ENCODE results near the gene PLA2G4D.

Gene PLA2G4D, protein sequence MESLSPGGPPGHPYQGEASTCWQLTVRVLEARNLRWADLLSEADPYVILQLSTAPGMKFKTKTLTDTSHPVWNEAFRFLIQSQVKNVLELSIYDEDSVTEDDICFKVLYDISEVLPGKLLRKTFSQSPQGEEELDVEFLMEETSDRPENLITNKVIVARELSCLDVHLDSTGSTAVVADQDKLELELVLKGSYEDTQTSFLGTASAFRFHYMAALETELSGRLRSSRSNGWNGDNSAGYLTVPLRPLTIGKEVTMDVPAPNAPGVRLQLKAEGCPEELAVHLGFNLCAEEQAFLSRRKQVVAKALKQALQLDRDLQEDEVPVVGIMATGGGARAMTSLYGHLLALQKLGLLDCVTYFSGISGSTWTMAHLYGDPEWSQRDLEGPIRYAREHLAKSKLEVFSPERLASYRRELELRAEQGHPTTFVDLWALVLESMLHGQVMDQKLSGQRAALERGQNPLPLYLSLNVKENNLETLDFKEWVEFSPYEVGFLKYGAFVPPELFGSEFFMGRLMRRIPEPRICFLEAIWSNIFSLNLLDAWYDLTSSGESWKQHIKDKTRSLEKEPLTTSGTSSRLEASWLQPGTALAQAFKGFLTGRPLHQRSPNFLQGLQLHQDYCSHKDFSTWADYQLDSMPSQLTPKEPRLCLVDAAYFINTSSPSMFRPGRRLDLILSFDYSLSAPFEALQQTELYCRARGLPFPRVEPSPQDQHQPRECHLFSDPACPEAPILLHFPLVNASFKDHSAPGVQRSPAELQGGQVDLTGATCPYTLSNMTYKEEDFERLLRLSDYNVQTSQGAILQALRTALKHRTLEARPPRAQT

DNA sequence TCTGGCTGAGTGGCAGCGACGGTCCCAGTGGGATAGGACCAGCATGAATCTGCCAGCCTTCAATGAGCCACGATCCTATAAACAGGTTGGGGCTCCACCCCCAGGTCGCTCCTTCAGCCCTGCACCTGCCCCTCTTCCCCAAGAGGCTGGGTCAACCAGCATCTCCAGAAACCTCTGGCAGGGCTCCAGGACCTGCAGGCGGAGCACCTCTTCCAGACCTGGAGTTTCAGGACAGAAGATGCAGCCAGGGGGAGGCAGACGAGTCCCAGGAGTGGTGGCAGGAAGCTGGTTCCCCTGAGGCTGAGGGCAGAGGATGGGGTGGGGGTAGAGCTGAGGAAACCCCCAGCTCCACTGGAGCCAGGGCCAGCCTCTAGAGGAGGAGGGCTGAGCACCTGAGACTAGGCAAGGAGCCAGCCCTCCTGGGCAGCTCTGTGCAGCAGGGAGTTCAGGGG is at the start of gene PLA2G4D:
PLA2G4D (minus strand) TSS at position 51 of the 452 bp plus-strand sequence. CDS start 103 bp downstream, outside the sequence.
- Mint-ChIP-seq H3K4me3 (no peak within 1 kb of the TSS), H3K4me1 (ENCODE audit: low read depth) (no peaks in the 10 kb centered on the region), H3K9me3 (no peaks in the 10 kb centered on the region), H3K27ac (no peak within 1 kb of the TSS), H3K36me3 (ENCODE audit: low read depth) (no peaks in the 10 kb centered on the region), H3K27me3 (no peaks in the 10 kb centered on the region)

DNA sequence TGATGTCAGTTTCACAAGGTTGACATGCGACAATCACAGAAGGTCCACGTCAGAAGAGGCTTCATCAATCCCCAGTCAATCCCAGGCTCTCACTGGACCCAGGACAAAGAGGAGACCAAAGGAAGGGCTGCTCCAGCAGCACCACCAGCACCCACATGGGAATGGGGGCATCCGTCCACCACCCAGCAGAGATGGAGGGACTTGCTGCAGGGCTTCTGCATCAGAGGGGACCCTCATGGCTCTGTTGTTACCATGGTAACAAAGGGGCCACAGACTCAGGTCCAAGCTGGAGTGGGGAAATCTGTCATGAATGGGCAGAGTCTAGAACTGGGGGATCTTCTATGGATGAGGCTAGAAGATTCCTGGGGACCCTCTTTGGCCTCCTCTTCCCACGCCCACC is 49.0 kb upstream of the PLA2G4D start:
- no peak overlapping the region for H3K27ac Mint-ChIP-seq
- no peaks in the 10 kb centered on the region for H3K36me3 Mint-ChIP-seq (ENCODE audit: low read depth)
- no peaks in the 10 kb centered on the region for H3K27me3 Mint-ChIP-seq
- no peaks in the 10 kb centered on the region for H3K4me1 Mint-ChIP-seq (ENCODE audit: low read depth)
- H3K9me3 Mint-ChIP-seq = no peaks in the 10 kb centered on the region
- no peak overlapping the region for H3K4me3 Mint-ChIP-seq

DNA sequence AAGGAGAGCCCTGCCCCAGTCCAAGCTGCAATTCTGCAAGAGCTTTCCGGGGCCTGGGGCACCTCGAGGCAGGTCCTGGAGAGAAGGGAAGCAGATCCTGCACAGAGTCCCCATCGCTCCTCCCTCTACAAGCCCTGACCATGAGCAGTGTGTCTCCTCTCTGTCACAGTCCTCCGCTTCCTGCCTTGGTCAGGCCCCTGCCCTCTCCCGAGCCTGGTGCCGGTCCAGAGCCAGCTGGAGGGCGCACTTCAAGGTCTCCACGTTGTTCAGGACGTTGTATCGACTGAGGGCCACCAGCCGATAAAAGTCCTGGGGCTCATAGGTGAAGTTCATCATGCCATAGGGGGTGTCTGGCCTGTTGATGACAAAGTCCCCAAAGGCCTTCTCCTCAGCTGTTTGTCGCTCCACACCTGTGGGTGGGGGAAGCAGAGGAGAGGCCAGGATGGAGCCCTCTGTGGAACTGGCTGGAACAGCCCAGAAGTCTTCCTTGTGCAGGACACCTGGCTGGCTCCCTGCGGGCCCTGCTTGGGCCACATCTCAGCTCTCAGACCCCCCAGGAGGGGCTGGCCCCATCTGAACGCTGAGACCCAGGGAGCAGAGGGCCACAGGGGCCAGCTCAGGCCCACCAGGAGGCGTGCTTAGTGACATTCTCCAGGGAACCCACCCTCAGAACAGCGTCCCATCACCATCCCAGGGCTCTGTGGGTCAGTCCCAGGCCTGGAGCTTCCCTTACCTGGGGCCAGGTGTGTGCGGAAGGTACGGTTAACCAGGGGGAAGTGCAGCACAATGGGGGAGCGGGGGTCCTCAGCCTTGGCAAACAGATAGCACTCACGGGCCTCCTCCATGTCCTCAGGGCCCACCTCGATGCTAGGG is 47.7 kb upstream of the PLA2G4D start:
- no peaks in the 10 kb centered on the region for H3K4me1 Mint-ChIP-seq (ENCODE audit: low read depth)
- no peak overlapping the region for H3K4me3 Mint-ChIP-seq
- no peaks in the 10 kb centered on the region for H3K9me3 Mint-ChIP-seq
- no peaks in the 10 kb centered on the region for H3K36me3 Mint-ChIP-seq (ENCODE audit: low read depth)
- H3K27me3 Mint-ChIP-seq = no peaks in the 10 kb centered on the region
- H3K27ac Mint-ChIP-seq = no peak overlapping the region

DNA sequence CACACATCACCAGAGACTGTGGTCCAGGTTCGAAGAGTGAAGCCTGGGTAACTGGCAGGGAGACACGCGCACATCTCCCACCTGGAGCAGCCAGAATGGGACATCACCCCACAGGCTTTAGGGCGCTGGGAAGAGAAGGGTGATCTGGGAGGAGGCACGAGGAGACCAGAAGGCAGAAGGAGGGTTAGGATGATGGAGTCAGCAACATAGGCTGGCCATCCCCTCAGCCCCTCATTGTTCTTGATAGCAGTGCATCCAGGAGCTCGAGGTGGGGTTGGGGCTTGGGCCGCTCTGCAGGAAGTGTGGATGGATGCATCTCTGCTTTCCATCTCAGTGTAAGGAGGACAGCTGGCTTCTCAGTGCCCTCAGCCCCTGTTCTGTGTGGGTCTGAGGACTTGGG is 46.9 kb upstream of the PLA2G4D start:
- H3K27ac Mint-ChIP-seq = no peak overlapping the region
- no peaks in the 10 kb centered on the region for H3K4me1 Mint-ChIP-seq (ENCODE audit: low read depth)
- no peaks in the 10 kb centered on the region for H3K9me3 Mint-ChIP-seq
- no peaks in the 10 kb centered on the region for H3K36me3 Mint-ChIP-seq (ENCODE audit: low read depth)
- no peaks in the 10 kb centered on the region for H3K27me3 Mint-ChIP-seq
- no peak overlapping the region for H3K4me3 Mint-ChIP-seq

DNA sequence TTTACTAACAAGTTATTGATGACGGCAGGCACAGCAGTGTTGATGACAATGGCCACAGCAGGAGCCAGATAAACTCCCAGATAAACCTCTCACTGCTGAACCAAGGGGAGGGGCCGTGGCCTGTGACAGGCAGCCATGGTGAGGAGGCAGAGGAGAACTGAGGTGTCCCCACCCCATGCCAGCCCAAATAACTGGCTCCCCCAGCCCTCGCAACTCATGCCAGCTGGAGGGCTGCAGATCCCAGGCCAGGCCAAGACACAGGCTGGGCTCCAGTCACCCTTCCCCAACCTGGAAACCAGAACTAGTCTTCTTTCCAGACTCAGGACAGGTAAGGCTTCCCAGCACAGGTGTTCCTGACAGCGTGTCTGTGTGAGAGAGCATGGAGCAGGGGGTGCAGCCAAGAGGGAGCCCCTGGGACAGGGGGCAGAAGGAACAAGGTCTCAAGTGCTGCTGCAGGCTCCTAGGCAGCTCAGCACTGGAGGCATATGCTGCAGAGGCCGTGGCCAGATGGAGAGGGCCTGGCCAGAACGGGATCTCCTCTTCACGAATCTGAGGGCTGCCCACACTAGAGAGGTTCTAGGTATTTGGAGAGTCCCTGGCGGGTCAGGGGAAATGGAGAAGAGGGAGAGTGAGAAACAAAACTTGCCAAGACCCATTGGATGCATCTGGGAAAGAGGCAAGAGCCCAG is 46.2 kb upstream of the PLA2G4D start:
- no peak overlapping the region for H3K4me3 Mint-ChIP-seq
- no peak overlapping the region for H3K27ac Mint-ChIP-seq
- no peaks in the 10 kb centered on the region for H3K36me3 Mint-ChIP-seq (ENCODE audit: low read depth)
- no peaks in the 10 kb centered on the region for H3K4me1 Mint-ChIP-seq (ENCODE audit: low read depth)
- H3K27me3 Mint-ChIP-seq = no peaks in the 10 kb centered on the region
- no peaks in the 10 kb centered on the region for H3K9me3 Mint-ChIP-seq

DNA sequence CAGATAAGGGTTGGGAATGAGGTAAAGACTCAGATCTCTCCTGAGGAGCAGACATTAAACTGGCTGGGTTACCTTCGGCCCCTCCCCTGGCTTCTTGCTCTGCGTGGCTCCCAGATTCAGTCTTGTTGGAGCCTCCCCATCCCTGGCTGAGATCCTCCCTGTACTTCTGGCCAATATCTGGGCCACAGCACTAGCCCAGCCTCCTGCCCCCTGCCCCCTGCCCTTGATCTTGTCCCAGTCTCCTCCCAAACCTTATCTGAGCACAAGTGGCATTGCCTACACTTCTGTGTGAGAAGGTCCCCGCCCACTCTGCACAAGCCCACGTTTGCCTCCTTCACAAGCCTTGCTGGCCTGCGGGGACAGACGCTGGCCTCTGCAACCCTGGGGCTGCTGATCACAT is 45.2 kb upstream of the PLA2G4D start:
- no peaks in the 10 kb centered on the region for H3K36me3 Mint-ChIP-seq (ENCODE audit: low read depth)

DNA sequence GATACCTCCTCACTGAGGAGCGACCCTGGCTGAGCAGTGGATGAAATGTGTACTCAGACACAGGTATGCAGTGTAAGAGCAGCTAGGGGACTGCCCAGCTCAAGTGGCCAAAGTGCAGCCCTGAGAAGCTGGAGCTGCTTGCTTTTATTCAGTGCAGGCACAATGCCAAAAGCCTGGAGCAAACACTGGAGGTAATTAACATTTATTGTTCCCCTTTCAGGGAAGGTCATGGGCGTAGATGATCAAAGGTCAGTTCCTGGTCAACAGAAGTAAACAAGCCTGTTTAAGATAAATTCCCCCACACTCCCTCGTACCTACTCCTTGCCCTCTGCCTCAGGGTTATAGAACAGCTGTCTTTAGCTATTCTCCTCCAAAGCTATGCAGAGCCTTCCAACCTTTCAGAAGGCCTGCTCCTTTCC is 44.6 kb upstream of the PLA2G4D start:
- H3K27ac Mint-ChIP-seq = no peak overlapping the region
- no peak overlapping the region for H3K4me3 Mint-ChIP-seq

More for the DNA sequence above, 45.2 kb upstream of the PLA2G4D start:
- Mint-ChIP-seq H3K27me3 (no peaks in the 10 kb centered on the region), H3K4me1 (ENCODE audit: low read depth) (no peaks in the 10 kb centered on the region), H3K27ac (no peak overlapping the region), H3K9me3 (no peaks in the 10 kb centered on the region), H3K4me3 (no peak overlapping the region)

DNA sequence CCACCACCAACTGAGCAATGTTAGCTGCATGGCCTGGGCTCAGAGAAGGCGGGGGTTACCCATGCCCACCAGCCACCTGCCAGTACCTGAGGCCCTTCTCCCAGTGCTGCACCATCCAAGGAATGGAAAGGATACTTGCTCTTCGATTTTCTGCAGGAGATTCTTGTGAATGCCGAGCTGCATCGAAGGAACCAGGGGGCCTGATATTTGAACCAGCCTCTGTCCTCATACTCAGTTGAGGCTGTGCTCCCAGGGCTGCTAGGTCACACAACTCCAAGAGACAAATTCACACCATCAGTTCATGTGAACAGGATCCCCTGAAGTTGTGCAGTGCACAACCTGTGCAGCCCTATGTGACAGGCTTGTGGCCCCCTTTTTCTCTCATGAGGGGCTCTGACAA is 44.0 kb upstream of the PLA2G4D start:
- Mint-ChIP-seq H3K4me3 (no peak overlapping the region), H3K9me3 (no peaks in the 10 kb centered on the region), H3K27ac (no peak overlapping the region), H3K36me3 (ENCODE audit: low read depth) (no peaks in the 10 kb centered on the region), H3K4me1 (ENCODE audit: low read depth) (no peaks in the 10 kb centered on the region), H3K27me3 (peaks cover under 1% of the 10 kb centered on the region)

More for the DNA sequence above, 44.6 kb upstream of the PLA2G4D start:
- Mint-ChIP-seq H3K9me3 (no peaks in the 10 kb centered on the region), H3K36me3 (ENCODE audit: low read depth) (no peaks in the 10 kb centered on the region), H3K4me1 (ENCODE audit: low read depth) (no peaks in the 10 kb centered on the region), H3K27me3 (no peaks in the 10 kb centered on the region)

DNA sequence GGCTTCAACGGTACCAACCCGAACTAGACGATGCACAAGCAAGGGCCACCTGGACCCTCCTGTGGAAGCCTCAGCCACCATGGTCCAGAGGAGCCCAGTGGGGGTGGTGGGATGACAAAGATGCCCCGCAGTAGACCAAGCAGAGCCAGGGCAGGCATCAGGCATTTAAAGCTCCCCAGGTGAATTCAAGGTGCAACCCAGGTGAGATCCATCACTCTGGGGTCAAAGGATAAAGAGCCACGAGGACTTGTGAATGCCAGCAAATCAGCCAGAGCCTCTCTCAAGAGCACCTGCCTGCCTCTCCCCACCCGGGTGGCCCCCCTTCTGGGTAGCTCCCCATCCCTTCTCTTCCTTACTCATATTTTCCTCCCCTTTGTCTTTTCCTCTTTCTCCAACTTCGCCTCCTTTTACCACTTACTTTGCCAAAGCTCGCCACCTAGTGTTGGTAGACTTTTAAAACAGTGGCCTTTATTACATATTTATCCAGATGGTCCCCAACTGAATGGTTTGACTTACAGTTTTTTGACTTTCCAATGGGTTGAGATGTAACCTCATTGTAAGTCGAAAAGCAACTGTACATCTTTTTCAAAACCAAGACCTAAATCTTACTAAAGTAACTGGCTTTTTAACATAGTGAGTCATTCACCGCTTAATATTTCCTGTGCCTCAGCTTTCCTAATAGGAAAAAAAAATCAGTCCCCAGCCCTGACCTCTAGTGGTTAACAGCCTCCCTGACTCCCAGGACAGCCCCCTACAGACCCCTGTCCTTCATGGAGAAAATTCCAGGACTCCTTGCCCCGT is 43.3 kb upstream of the PLA2G4D start:
- Mint-ChIP-seq H3K4me3 (no peak overlapping the region), H3K27ac (no peak overlapping the region), H3K36me3 (ENCODE audit: low read depth) (no peaks in the 10 kb centered on the region), H3K4me1 (ENCODE audit: low read depth) (no peaks in the 10 kb centered on the region), H3K9me3 (no peaks in the 10 kb centered on the region), H3K27me3 (peaks cover 3% of the 10 kb centered on the region)

DNA sequence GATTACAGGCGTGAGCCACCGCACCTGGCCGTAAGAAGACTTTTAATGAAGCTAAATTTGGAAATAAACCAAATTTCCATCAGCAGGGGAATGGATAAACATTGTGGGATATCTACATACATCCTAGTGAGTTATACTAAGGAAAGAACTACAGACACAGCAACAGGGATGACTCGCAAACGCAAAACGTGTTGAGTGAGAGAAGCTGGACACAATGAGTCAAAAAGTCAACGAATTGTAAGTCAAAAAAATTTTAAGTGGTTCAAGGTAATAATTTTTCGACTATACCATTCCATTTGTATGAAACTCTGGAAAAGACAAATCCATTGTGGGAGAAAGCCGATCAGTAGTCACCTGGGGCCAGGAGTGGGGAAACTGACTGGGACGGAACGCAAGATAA is 42.2 kb upstream of the PLA2G4D start:
- no peaks in the 10 kb centered on the region for H3K36me3 Mint-ChIP-seq (ENCODE audit: low read depth)

DNA sequence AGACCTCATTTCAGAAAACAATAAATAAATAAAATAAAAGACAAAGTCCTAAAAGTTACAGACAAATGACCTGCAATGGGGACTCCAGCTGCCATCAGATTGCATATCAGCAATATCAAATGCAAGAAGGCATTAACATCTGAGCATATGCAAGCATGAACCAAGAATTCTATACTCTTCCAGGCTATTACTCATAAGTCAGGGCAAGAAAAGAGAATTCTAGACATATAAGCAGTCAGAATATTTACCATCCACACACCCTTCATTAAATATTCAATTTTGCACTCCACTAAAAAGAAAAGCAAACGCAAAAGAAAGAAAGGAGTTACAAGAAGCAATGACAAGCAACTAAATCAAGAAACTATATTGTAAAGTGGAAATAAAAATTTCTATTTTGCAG is 41.0 kb upstream of the PLA2G4D start:
- peaks cover 3% of the 10 kb centered on the region for H3K27me3 Mint-ChIP-seq
- H3K4me3 Mint-ChIP-seq = no peak overlapping the region
- no peaks in the 10 kb centered on the region for H3K36me3 Mint-ChIP-seq (ENCODE audit: low read depth)
- no peaks in the 10 kb centered on the region for H3K9me3 Mint-ChIP-seq
- no peak overlapping the region for H3K27ac Mint-ChIP-seq
- H3K4me1 Mint-ChIP-seq (ENCODE audit: low read depth) = no peaks in the 10 kb centered on the region

More for the DNA sequence above, 42.2 kb upstream of the PLA2G4D start:
- Mint-ChIP-seq H3K9me3 (no peaks in the 10 kb centered on the region), H3K4me3 (no peak overlapping the region), H3K4me1 (ENCODE audit: low read depth) (no peaks in the 10 kb centered on the region), H3K27me3 (peaks cover 3% of the 10 kb centered on the region), H3K27ac (no peak overlapping the region)

DNA sequence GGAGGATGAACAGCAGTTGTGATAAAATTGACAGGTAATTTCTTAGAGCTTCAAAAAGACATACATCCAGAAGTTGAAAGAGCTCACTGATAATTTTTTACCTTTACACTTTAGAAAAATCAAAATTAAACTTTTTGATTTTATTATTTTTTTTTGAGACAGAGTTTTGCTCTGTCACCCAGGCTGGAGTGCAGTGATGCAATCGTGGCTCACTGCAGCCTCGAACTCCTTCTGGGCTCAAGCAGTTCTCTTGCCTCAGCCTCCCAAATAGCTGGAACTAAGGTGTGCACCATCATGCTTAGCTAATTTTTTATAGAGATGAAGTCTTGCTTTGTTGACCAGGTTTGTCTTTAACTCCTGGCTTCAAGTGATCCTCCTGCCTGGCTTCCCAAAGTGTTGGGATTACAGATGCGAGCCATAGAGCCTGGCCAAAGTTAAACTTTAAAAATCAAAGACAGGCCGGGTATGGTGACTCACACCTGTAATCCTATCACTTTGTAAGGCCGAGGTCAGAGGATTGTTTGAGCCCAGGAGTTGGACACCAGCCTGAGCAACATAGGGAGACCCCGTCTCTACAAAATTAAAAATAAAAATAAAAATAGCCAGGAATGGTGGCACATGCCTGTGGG is 40.4 kb upstream of the PLA2G4D start:
- Mint-ChIP-seq H3K9me3 (no peaks in the 10 kb centered on the region), H3K27me3 (peaks cover 3% of the 10 kb centered on the region), H3K27ac (no peak overlapping the region), H3K36me3 (ENCODE audit: low read depth) (no peaks in the 10 kb centered on the region), H3K4me3 (no peak overlapping the region), H3K4me1 (ENCODE audit: low read depth) (no peaks in the 10 kb centered on the region)

DNA sequence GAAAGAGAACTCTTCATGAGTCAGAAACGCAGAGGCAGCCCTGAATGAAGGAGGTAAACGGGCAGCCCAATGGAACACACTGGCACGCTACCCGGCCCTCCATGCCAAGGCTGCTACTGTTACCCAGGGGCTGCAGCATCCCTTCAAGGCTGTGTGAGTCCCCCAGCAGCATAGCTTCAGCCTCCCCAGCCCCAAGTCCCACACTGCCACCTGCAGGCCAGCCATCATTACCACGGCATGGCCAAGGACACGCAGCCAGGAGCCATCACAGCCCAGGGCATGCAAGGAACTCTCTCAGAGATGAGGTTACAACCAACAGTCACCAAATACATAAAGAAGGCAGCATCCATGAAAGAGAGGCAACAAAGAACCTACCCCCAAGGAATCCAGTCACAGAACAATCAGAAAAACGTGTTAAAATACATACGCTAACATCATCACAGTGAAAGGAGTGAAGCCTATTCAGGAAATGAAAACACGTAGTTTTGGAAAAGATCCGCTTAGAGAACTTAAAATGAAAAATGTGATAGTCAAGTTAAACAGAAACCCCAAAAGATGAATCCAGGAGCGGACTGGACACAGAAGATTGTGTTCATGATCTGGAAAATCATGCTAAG is 39.6 kb upstream of the PLA2G4D start:
- H3K9me3 Mint-ChIP-seq = no peaks in the 10 kb centered on the region
- no peaks in the 10 kb centered on the region for H3K4me1 Mint-ChIP-seq (ENCODE audit: low read depth)
- H3K36me3 Mint-ChIP-seq (ENCODE audit: low read depth) = no peaks in the 10 kb centered on the region
- H3K27me3 Mint-ChIP-seq = peaks cover 8% of the 10 kb centered on the region
- H3K27ac Mint-ChIP-seq = no peak overlapping the region
- H3K4me3 Mint-ChIP-seq = no peak overlapping the region

Data from stimulated activated naive CD8-positive, alpha-beta T cell treated with anti-CD3 and anti-CD28 coated beads, Interleukin-15, Interleukin-2, amounts not matched to agents 100 ng/mL and 50 ng/mL, for 24 hours (primary cell).